ENCODE data around the gene FXYD3.

FXYD3 gene, protein sequence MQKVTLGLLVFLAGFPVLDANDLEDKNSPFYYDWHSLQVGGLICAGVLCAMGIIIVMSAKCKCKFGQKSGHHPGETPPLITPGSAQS

DNA sequence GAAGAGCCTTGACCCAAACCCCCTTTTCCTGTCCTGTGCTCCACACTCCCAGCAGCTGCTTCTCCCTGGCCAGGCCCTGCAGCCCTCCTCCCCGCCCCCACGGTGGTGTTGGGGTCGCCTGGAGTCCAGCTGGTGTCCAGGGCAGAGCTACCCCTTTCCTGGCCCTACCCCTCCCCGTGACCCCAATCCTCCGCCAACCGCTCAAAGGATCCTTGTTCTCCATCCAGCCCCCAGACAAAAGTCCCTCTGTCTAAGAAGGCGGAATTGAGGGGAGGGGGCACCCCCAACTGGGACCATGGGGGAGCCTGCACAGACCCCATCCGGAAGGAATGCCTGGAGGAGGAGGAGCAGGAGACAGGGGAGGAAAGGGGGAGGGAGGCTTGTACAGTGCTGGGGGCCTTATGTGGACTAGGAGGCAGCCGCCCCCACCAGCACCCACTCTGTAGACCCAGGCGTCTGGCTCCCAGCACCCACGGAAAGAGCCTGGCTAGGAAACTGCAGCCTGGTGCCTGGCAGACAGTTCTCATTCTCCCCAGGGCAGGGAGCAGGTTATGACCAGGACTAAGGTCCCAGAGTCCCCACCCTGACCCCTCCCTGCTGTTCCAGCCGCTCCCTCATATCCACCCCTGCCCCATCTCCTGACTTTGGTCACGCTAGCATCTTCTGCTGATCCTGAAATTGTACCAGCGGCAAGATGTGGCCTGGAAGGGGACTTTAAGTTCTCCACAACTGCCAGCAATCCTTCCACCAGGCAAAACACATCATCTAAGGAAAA lies at the start of gene FXYD3:
Gene FXYD3 (plus strand): TSS at position 647 of the 775 bp plus-strand sequence. CDS start 3,554 bp downstream, outside the sequence.
- no peak within 1 kb of the TSS for H3K4me3 ChIP-seq (ENCODE audit: low read length)
- no peak for TF ChIP-seq ZNF274 (IDR thresholded peaks at IDR 0.05; ENCODE audit: low read depth, low read length)

GRCh38 chr19:35066121-35066520 lies 49.5 kb upstream of the FXYD3 start:
- TF ChIP-seq ZNF274 (IDR thresholded peaks at IDR 0.05; ENCODE audit: low read depth, low read length), result no peak
- H3K4me3 ChIP-seq (ENCODE audit: low read length), result no peak overlapping the region

GRCh38 chr19:35066691-35067563 lies 48.7 kb upstream of the FXYD3 start:
- no peak for TF ChIP-seq ZNF274 (IDR thresholded peaks at IDR 0.05; ENCODE audit: low read depth, low read length)

GRCh38 chr19:35068941-35069634 lies 46.5 kb upstream of the FXYD3 start:
- no peak overlapping the region for H3K4me3 ChIP-seq (ENCODE audit: low read length)
- TF ChIP-seq ZNF274 (IDR thresholded peaks at IDR 0.05; ENCODE audit: low read depth, low read length), result no peak

More at GRCh38 chr19:35066691-35067563, 48.7 kb upstream of the FXYD3 start:
- H3K4me3 ChIP-seq (ENCODE audit: low read length), result no peak overlapping the region

DNA sequence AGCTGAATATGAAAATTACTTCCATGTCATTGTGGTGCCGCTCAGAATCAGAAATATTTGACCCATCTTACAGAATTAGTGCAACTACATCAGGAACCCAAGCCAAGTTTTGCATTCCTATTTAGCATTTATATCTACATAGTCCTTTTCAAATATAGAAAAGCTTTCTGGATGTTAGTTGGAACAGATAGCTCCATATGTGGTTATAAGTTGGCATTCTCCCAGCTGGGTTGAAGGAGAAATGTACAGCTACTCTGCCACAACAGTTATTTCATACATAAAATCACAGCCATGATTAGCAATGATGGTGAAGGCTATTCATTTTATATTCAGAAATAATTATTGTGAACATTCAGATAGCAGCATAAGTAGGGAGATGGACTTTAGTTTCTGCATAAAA lies 45.9 kb upstream of the FXYD3 start:
- no peak overlapping the region for H3K4me3 ChIP-seq (ENCODE audit: low read length)
- no peak for TF ChIP-seq ZNF274 (IDR thresholded peaks at IDR 0.05; ENCODE audit: low read depth, low read length)

DNA sequence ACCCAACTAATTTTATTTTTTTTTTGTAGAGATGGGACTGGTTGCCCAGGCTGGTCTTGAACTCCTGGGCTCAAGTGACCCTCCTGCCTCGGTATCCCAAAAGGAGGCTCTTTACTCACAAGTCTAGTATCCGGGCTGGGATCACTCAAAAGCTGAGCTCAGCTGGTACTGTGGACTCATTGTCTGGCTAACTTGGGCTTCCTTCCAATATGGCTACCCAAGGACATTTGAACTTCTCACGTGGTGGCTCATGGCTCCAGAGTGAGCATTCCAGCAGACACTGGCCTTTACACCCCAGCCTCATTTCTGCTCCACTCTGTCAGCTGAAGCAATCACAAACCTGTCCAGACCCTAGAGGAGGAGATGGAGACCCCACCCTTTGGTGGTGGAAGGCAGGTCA lies 45.2 kb upstream of the FXYD3 start:
- TF ChIP-seq ZNF274 (IDR thresholded peaks at IDR 0.05; ENCODE audit: low read depth, low read length), result no peak
- no peak overlapping the region for H3K4me3 ChIP-seq (ENCODE audit: low read length)

DNA sequence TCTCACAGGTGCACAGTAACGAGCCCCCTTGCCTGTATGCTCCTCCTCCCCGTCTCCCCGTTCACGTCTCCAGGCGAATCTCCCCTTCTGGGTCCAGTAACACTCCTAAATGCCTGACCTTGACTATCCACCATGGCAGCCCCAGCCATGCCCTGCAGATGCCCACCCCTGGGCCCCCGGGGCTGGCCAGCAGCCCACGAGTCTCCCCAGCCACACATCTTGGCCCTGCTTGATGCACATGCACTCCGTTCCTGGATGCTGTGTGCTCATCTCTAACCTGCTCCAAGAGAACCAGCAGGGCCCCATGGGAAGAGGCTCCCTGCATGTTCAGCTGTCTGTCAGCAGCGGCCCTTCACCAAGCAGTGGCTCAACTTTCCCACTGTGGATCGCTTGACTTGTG lies 42.1 kb upstream of the FXYD3 start:
- no peak overlapping the region for H3K4me3 ChIP-seq (ENCODE audit: low read length)
- TF ChIP-seq ZNF274 (IDR thresholded peaks at IDR 0.05; ENCODE audit: low read depth, low read length), result no peak

GRCh38 chr19:35073941-35074340 lies 41.7 kb upstream of the FXYD3 start:
- no peak for TF ChIP-seq ZNF274 (IDR thresholded peaks at IDR 0.05; ENCODE audit: low read depth, low read length)
- H3K4me3 ChIP-seq (ENCODE audit: low read length), result no peak overlapping the region

GRCh38 chr19:35074426-35075201 lies 41.0 kb upstream of the FXYD3 start:
- no peak for TF ChIP-seq ZNF274 (IDR thresholded peaks at IDR 0.05; ENCODE audit: low read depth, low read length)
- no peak overlapping the region for H3K4me3 ChIP-seq (ENCODE audit: low read length)

DNA sequence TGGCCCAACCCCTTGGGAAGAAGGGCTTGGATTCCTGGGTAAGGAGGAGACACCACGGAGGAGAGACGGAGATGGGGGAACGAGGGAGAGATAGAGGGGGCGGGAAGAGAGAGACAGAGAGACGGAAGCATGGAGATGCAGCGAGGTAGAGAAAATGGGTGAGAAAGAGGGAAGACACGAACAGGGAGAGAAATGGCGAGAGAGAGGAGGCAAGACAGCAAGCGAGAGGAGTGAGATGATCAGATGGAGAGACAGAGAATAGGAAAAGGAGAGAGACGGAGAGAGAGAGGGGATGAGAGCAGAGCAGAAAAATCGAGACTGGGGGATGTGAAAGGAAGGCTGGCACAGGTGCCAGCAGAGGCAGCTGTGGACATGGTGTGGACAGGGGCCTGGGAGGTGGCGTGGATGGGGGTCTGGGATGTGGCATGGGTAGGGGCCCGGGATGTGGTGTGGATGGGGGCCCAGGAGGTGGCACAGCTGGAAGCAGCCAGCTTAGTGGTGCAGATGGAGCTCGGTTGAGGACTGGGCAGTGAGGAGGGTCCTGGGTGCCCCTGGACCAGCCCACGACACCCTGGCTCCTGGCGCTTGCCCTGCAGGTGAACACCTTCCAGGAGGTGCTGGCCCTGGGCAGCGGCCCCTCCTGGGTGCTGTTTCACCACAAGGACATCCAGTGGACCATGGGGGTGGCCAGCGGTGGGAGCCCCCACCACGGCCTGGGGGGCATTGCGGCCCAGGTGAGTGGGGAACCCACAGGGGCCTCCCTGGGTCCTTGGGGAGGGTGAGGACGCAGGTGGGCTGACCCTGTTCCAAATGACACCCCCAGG lies 40.2 kb upstream of the FXYD3 start:
- TF ChIP-seq ZNF274 (IDR thresholded peaks at IDR 0.05; ENCODE audit: low read depth, low read length), result no peak

DNA sequence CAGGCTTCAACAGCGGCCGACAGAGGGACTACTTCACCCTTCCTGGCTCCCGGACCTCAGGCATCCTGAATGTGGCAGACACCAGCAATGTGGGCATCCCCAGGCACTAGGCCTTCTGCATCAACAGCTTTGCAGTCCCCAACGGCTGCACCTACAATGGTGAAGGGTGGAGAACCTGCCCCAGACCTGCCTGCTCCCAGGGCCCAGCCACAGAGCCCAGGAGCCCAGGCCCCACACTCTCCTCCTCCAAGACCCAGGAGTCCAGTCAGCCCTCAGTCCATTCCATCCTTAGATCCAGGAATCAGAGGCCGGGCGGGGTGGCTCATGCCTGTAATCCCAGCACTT lies 39.6 kb upstream of the FXYD3 start:
- TF ChIP-seq ZNF274 (IDR thresholded peaks at IDR 0.05; ENCODE audit: low read depth, low read length), result no peak
- no peak overlapping the region for H3K4me3 ChIP-seq (ENCODE audit: low read length)

More for the DNA sequence above, 40.2 kb upstream of the FXYD3 start:
- H3K4me3 ChIP-seq (ENCODE audit: low read length), result no peak overlapping the region

- no peak for TF ChIP-seq ZNF274 (IDR thresholded peaks at IDR 0.05; ENCODE audit: low read depth, low read length)
- no peak overlapping the region for H3K4me3 ChIP-seq (ENCODE audit: low read length)
Observed at GRCh38 chr19:35076657-35077056, 39.0 kb upstream of the FXYD3 start.
